A549 (cell line): Measurements from ENCODE around the gene ACO2. TPM values are rescaled to one million over a fixed set of nuclear protein-coding genes. Genes with fewer than 3 reads are reported as not detected.

Experiments used
- ATAC-seq, 2 experiments: fragments of 200-7000 bp in 1 of 2; fragments of >200 bp in 1 of 2; cut with Nextera tagmentation in 1 of 2; cut with Tn5 transposase in 1 of 2; 3 replicates each; pipeline versions ENCODE4 v1.8.0 to v1.9.1; 2018 to 2020; ENCODE audit warnings: mild to moderate bottlenecking in 1 of 2, moderate library complexity in 1 of 2
- CTCF ChIA-PET: fragments of 300-600 bp; sonication (Branson Sonifier 250); formaldehyde crosslinking; extraction: SDS; loops from one replicate; lab custom pipeline; 2021; ENCODE audit warnings: antibody characterized with exemption, inconsistent platforms; lab: Yijun Ruan, JAX
- POLR2A ChIA-PET: fragments of 350-600 bp; formaldehyde crosslinking; extraction: SDS; loops from one replicate; lab custom pipeline; 2021; ENCODE audit warnings: antibody characterized with exemption, inconsistent platforms; lab: Yijun Ruan, JAX
- DNase-seq, 2 experiments: peaks; one replicate each; pipeline versions ENCODE4 v3.0.0 to v3.0.0-alpha.2; 2011 to 2016; ENCODE audit warnings: low read depth in 1 of 2, low spot score in 1 of 2
- FAIRE-seq: peaks from 2 replicates; lab custom pipeline; 2011; peaks lifted over from hg19 to GRCh38; lab: Jason Lieb, UNC
- H3K27ac ChIP-seq, 2 experiments: fragments of >200 bp; sonication (Bioruptor Twin); formaldehyde crosslinking; 3 replicates each; pipeline ENCODE4 v1.5.1; 2016 to 2017
- H3K4me1 ChIP-seq: fragments of >200 bp; sonication (Bioruptor Twin); formaldehyde crosslinking; 3 replicates; pipeline ENCODE4 v1.6.1; 2016
- H3K4me2 ChIP-seq: fragments of >200 bp; sonication (Bioruptor Twin); formaldehyde crosslinking; 3 replicates; pipeline ENCODE4 v1.6.1; 2016
- H3K4me3 ChIP-seq: fragments of >200 bp; sonication (Bioruptor Twin); formaldehyde crosslinking; 3 replicates; pipeline ENCODE4 v1.5.1; 2016
- H3K9me3 ChIP-seq: fragments of >200 bp; sonication (Bioruptor Twin); formaldehyde crosslinking; 3 replicates; pipeline ENCODE4 v1.6.1; 2016
- BHLHE40 ChIP-seq: IDR thresholded peaks from 2 replicates; pipeline ENCODE4 v1.6.1; 2012; ENCODE audit warnings: low read depth, low read length, inconsistent platforms
- CHD2 ChIP-seq: fragments of 150-350 bp; IDR thresholded peaks from 2 replicates; pipeline ENCODE4 v1.6.1; 2014; ENCODE audit warnings: low read length; ENCODE audit not compliant: partially characterized antibody
- FOSL2 ChIP-seq, 2 experiments: fragments of 450-650 bp in 1 of 2; fragments of >200 bp in 1 of 2; sonication (Bioruptor Twin) in 1 of 2; formaldehyde crosslinking; IDR thresholded peaks; 2 replicates each; pipeline versions ENCODE4 v1.5.0 to v1.6.1; 2016 to 2020; ENCODE audit warnings: mild to moderate bottlenecking in 1 of 2, moderate library complexity in 1 of 2
- HDAC2 ChIP-seq: fragments of 200-600 bp; sonication (generic); IDR thresholded peaks from 2 replicates; pipeline ENCODE4 v1.6.1; 2016
- JUN ChIP-seq, 2 experiments: fragments of >200 bp; sonication (Bioruptor Twin); formaldehyde crosslinking; IDR thresholded peaks; 2 replicates in 1 of 2; 3 replicates in 1 of 2; pipeline ENCODE4 v1.6.1; 2016 to 2017
- KDM5A ChIP-seq: fragments of 200-600 bp; sonication (generic); IDR thresholded peaks from 2 replicates; pipeline ENCODE4 v1.6.1; 2016; ENCODE audit warnings: antibody characterized with exemption, mild to moderate bottlenecking
- MAZ ChIP-seq: fragments of 150-350 bp; IDR thresholded peaks from 2 replicates; pipeline ENCODE4 v1.6.1; 2014; ENCODE audit warnings: antibody characterized with exemption, low read depth, low read length, borderline replicate concordance
- MYC ChIP-seq: IDR thresholded peaks from 2 replicates; pipeline ENCODE4 v1.6.1; 2012; ENCODE audit warnings: mild to moderate bottlenecking, inconsistent platforms, low read length, improper control_type of control experiment, borderline replicate concordance
- PHF8 ChIP-seq: fragments of 200-600 bp; sonication (generic); IDR thresholded peaks from 2 replicates; pipeline ENCODE4 v1.6.1; 2016; ENCODE audit warnings: low read depth, mild to moderate bottlenecking, antibody characterized with exemption, moderate library complexity, borderline replicate concordance
- POLR2A ChIP-seq: IDR thresholded peaks from 2 replicates; pipeline ENCODE4 v1.6.1; 2012; ENCODE audit warnings: mild to moderate bottlenecking, low read length
- RAD21 ChIP-seq, 2 experiments: fragments of >200 bp in 1 of 2; sonication (Bioruptor Twin) in 1 of 2; formaldehyde crosslinking in 1 of 2; IDR thresholded peaks in 1 of 2; conservative IDR thresholded peaks in 1 of 2; 2 replicates in 1 of 2; 3 replicates in 1 of 2; pipeline ENCODE4 v1.6.1; 2012 to 2018; ENCODE audit warnings: inconsistent platforms in 1 of 2
- RCOR1 ChIP-seq: fragments of 150-350 bp; IDR thresholded peaks from 2 replicates; pipeline ENCODE4 v1.6.1; 2014; ENCODE audit warnings: antibody characterized with exemption, low read length, low read depth
- WGBS: methylation state at CpG from one replicate; pipeline ENCODE4 v1.1.6; 2017; ENCODE audit errors: missing lambda C conversion rate; 5-methylcytosine and 5-hydroxymethylcytosine counted together
- polyA minus RNA-seq: library from RNA; depleted of rRNA, polyadenylated mRNA; stranded (reverse); fragments of >200 nt; gene quantifications from 2 replicates; pipeline ENCODE4 v1.2.3, GENCODE V29; 2011; rRNA and poly(A)+ RNA removed
- polyA plus RNA-seq, 4 experiments: library from polyadenylated mRNA; depleted of rRNA in 3 of 4; stranded (reverse); fragments of >200 nt; fragmentation: RNase III in 1 of 4; extraction: RNeasy Plus Mini Kit Qiagen cat#74134 plus additional on column Dnase treatment in 1 of 4; gene quantifications; 2 replicates in 3 of 4; 3 replicates in 1 of 4; pipeline ENCODE4 v1.2.3, GENCODE V29; 2011 to 2017
- TF ChIP-seq, protein P1 (sequence below): IDR thresholded peaks from 2 replicates; pipeline ENCODE4 v1.6.1; 2012
- TF ChIP-seq, protein P2 (sequence below): fragments of 200-600 bp; sonication (generic); IDR thresholded peaks from 2 replicates; pipeline ENCODE4 v1.6.1; 2016; ENCODE audit warnings: antibody characterized with exemption, mild to moderate bottlenecking, moderate library complexity
- TF ChIP-seq, protein P3 (sequence below): fragments of 250-450 bp; sonication (Bioruptor Pico); IDR thresholded peaks from 2 replicates; pipeline ENCODE4 v1.5.0; 2021; ENCODE audit warnings: mild to moderate bottlenecking, moderate library complexity, borderline replicate concordance
- TF ChIP-seq, protein P4 (sequence below): IDR thresholded peaks from 2 replicates; pipeline ENCODE4 v1.6.1; 2012
- TF ChIP-seq, protein P5 (sequence below): IDR thresholded peaks from 2 replicates; pipeline ENCODE4 v1.6.1; 2012; ENCODE audit warnings: low read depth, borderline replicate concordance

Gene ACO2
- polyA plus RNA-seq (2011; rRNA removed), result 30.7 and 32.8 TPM in 2 replicates
- polyA plus RNA-seq (2012; cell fraction: cytosol; rRNA removed), result 56.6 and 60.1 TPM in 2 replicates
- 70.9 and 105 TPM in 2 replicates for polyA plus RNA-seq (2012; cell fraction: nucleus; rRNA removed)
- polyA plus RNA-seq (2017; fragmentation: RNase III; extraction: RNeasy Plus Mini Kit Qiagen cat#74134 plus additional on column Dnase treatment), result 43.7 to 45.7 TPM (median 43.7 TPM) in 3 replicates
- 40.0 and 48.5 TPM in 2 replicates for polyA minus RNA-seq

DNA sequence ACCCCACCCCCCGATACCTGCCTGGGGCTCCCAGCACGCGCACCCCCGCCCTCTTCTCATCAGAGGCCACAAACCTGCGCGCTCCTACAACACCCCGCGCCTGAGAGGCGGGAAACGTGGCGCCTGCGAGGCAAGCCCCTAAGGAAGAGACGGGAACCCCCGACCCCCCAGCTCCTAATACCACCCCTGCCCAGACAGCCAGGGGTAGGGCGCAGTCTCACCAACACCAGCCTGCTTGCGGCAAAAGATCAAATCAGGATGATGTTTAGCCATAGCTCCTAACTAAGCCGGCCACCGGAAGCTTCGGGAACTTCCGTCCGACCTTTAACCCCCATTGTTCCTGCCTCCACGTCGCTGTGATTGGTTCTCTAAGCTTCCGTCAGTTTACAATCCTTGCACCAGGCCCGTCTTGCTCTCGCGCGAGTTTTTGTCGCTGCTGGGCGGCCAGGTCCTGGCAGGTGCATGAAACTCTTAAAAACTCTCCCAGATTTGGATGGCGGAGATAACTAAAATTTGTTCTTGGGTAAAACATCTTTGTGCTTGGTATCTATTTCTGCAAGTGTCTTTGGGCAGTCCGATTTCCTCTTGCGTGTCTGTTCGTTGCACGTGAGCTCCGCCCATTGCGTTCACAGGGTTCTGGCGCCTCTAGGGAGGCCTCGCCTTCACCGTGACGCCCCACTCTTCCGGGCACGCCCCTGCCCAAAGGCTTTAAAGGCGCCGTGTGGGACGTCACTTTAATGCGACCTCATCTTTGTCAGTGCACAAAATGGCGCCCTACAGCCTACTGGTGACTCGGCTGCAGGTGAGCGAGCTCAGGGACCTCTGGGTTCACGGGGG, at the start of gene ACO2, which contains the start of gene PHF5A:
TSS of gene ACO2 (plus strand) at position 737 of the 837 bp plus-strand sequence. CDS start at position 767, 30 bp downstream.
TSS of gene PHF5A (minus strand) at position 312 of the 837 bp plus-strand sequence. CDS start at position 273, 39 bp downstream.
- DNase-seq (peak; percentile 92 to 96), FAIRE-seq (no peak), ATAC-seq (peak; percentile 96)
- WGBS, result under 1% methylated on average over 22 of the region's 51 CpGs
- H3K9me3 ChIP-seq, result no peaks in the 10 kb centered on the region
- peaks cover 15% of the 10 kb centered on the region for H3K4me1 ChIP-seq
- H3K27ac ChIP-seq, result peak within 1 kb of the TSS; percentile 93 to 95
- TF ChIP-seq KDM5A (peak; percentile 73), BHLHE40 (peak; percentile 77), POLR2A (peak; percentile 50), PHF8 (peak; percentile 56; the same call in 1 of the 2 replicates), CHD2 (peak; percentile 81), JUN (IDR thresholded peaks at IDR 0.05) (peak in 1 of 2 experiments; percentile 42; a peak in 2 of 5 replicates), RCOR1 (no peak), FOSL2 (IDR thresholded peaks at IDR 0.05) (no peak), FOSL2 (CRISPR knock-in tag; IDR thresholded peaks at IDR 0.05) (0 out of 2 replicates have a peak, but pooled peaks have one; percentile 18), MAZ (no peak), HDAC2 (no peak; the same call in 1 of the 2 replicates), MYC (peak; percentile 62; the same call in 1 of the 2 replicates), RAD21 (conservative IDR thresholded peaks at IDR 0.05 in 1 of 2, IDR thresholded peaks at IDR 0.05 in 1 of 2) (no peak)
- TF ChIP-seq, protein P1, sequence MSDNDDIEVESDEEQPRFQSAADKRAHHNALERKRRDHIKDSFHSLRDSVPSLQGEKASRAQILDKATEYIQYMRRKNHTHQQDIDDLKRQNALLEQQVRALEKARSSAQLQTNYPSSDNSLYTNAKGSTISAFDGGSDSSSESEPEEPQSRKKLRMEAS, result peak; percentile 49
- TF ChIP-seq, protein P2, sequence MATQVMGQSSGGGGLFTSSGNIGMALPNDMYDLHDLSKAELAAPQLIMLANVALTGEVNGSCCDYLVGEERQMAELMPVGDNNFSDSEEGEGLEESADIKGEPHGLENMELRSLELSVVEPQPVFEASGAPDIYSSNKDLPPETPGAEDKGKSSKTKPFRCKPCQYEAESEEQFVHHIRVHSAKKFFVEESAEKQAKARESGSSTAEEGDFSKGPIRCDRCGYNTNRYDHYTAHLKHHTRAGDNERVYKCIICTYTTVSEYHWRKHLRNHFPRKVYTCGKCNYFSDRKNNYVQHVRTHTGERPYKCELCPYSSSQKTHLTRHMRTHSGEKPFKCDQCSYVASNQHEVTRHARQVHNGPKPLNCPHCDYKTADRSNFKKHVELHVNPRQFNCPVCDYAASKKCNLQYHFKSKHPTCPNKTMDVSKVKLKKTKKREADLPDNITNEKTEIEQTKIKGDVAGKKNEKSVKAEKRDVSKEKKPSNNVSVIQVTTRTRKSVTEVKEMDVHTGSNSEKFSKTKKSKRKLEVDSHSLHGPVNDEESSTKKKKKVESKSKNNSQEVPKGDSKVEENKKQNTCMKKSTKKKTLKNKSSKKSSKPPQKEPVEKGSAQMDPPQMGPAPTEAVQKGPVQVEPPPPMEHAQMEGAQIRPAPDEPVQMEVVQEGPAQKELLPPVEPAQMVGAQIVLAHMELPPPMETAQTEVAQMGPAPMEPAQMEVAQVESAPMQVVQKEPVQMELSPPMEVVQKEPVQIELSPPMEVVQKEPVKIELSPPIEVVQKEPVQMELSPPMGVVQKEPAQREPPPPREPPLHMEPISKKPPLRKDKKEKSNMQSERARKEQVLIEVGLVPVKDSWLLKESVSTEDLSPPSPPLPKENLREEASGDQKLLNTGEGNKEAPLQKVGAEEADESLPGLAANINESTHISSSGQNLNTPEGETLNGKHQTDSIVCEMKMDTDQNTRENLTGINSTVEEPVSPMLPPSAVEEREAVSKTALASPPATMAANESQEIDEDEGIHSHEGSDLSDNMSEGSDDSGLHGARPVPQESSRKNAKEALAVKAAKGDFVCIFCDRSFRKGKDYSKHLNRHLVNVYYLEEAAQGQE, result peak; percentile 77
- TF ChIP-seq, protein P3, sequence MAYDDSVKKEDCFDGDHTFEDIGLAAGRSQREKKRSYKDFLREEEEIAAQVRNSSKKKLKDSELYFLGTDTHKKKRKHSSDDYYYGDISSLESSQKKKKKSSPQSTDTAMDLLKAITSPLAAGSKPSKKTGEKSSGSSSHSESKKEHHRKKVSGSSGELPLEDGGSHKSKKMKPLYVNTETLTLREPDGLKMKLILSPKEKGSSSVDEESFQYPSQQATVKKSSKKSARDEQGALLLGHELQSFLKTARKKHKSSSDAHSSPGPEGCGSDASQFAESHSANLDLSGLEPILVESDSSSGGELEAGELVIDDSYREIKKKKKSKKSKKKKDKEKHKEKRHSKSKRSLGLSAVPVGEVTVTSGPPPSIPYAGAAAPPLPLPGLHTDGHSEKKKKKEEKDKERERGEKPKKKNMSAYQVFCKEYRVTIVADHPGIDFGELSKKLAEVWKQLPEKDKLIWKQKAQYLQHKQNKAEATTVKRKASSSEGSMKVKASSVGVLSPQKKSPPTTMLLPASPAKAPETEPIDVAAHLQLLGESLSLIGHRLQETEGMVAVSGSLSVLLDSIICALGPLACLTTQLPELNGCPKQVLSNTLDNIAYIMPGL (CRISPR knock-in tag), result no peak
- TF ChIP-seq, protein P4, sequence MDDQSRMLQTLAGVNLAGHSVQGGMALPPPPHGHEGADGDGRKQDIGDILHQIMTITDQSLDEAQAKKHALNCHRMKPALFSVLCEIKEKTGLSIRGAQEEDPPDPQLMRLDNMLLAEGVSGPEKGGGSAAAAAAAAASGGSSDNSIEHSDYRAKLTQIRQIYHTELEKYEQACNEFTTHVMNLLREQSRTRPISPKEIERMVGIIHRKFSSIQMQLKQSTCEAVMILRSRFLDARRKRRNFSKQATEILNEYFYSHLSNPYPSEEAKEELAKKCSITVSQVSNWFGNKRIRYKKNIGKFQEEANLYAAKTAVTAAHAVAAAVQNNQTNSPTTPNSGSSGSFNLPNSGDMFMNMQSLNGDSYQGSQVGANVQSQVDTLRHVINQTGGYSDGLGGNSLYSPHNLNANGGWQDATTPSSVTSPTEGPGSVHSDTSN, result 0 out of 2 replicates have a peak, but pooled peaks have one; percentile 20
- TF ChIP-seq, protein P5, sequence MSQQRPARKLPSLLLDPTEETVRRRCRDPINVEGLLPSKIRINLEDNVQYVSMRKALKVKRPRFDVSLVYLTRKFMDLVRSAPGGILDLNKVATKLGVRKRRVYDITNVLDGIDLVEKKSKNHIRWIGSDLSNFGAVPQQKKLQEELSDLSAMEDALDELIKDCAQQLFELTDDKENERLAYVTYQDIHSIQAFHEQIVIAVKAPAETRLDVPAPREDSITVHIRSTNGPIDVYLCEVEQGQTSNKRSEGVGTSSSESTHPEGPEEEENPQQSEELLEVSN, result peak; percentile 52
- CTCF ChIA-PET, result interaction anchor here (0.8 to 2.6 kb wide), 7 partner anchors 8 to 65 kb away, joined by 3 to 23 read pairs (median 3); no protein-coding TSS in a partner anchor
- peak within 1 kb of the TSS; percentile 99 for H3K4me2 ChIP-seq
- POLR2A ChIA-PET, result interaction anchor here (0.7 to 1.8 kb wide), 12 partner anchors 9 to 221 kb away, joined by 3 to 41 read pairs (median 4); partner anchors contain the start of gene TOB2
- peak within 1 kb of the TSS; percentile 74 for H3K4me3 ChIP-seq
